ENCODE measurements around the gene WWOX. TPM values are rescaled to one million over a fixed set of nuclear protein-coding genes. Genes with fewer than 3 reads are reported as not detected.

The WWOX gene
- total and polyA plus RNA-seq, 2 of the 8 experiments (the other 6 are each of a cell fraction or from before 2014, with no cell fraction given) = 5.4 to 16.7 TPM

DNA sequence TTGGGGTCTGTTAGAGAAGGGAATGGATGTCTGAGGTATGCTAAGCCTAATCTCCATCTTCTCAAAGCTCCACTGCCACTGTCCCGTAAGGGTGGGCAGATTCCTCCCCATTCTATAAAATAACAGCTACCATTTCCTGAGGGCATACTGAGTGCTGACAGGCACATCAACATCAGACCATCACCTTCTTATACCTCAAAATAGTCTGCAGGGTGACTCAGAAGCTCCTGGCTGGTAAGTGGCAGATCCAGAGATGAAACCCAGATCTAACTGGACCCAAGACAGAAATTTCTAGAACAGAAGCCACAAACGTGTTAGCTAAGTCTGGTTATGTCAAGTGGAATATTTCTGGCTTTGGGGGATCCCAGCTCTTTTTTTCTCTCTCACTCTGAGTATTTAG lies 548.0 kb downstream of the WWOX start:
- no peak for DNase-seq (ENCODE audit: low read depth in 1 of 2, low spot score in 2 of 2)
- no peak for TF ChIP-seq CEBPB (IDR thresholded peaks at IDR 0.05; ENCODE audit: low read depth, low read length)
- no peak for TF ChIP-seq BRCA1 (IDR thresholded peaks at IDR 0.05; ENCODE audit: low read depth, low read length)
- TF ChIP-seq CHD1 (IDR thresholded peaks at IDR 0.05; ENCODE audit: low read depth, low read length) = no peak
- no peak for TF ChIP-seq RFX5 (IDR thresholded peaks at IDR 0.05; ENCODE audit: borderline replicate concordance, low read depth, low read length)
- TF ChIP-seq JUND (IDR thresholded peaks at IDR 0.05; ENCODE audit: low read length) = no peak
- Histone ChIP-seq H3K56ac (replicated peaks; ENCODE audit: insufficient read length, low read depth, low read length) (no peak overlapping the region), H2AFZ (ENCODE audit: low read length) (no peak overlapping the region), H3K27me3 (replicated peaks in 1 of 4; ENCODE audit: control insufficient read depth in 3 of 4, extremely low read depth in 1 of 4, insufficient read depth in 3 of 4, low read length in 3 of 4) (no peaks in the 10 kb centered on the region), H2AK5ac (ENCODE audit: low read depth, low read length) (no peak overlapping the region), H3K9me3 (ENCODE audit: insufficient read depth in 2 of 2, low read depth in 1 of 2, low read length in 1 of 2) (no peaks in the 10 kb centered on the region), H3K4me1 (replicated peaks in 1 of 4; ENCODE audit: control insufficient read depth in 3 of 4, insufficient read depth in 4 of 4, low read length in 3 of 4) (no peaks in the 10 kb centered on the region), H2BK120ac (replicated peaks; ENCODE audit: low read depth, low read length) (no peak overlapping the region), H3K14ac (ENCODE audit: insufficient read length) (no peak overlapping the region), H4K5ac (ENCODE audit: insufficient read length, low read depth, low read length) (no peak overlapping the region), H3K4me3 (ENCODE audit: extremely low read depth in 1 of 4, insufficient read depth in 2 of 4, low read depth in 3 of 4, low read length in 4 of 4) (no peak overlapping the region), H3K18ac (ENCODE audit: extremely low read depth, low read length) (no peak overlapping the region), H3K9ac (replicated peaks in 1 of 4; ENCODE audit: extremely low read depth in 1 of 4, low read depth in 3 of 4, low read length in 3 of 4) (no peak overlapping the region), H3K79me1 (ENCODE audit: low read depth, low read length) (no peaks in the 10 kb centered on the region), H3K4ac (replicated peaks; ENCODE audit: insufficient read length, low read depth, low read length) (no peak overlapping the region), H2BK20ac (ENCODE audit: low read length) (no peak overlapping the region), H3K23ac (ENCODE audit: insufficient read length) (no peak overlapping the region), H3K36me3 (ENCODE audit: control insufficient read depth in 2 of 4, insufficient read depth in 4 of 4, low read length in 3 of 4) (no peaks in the 10 kb centered on the region; a peak in 1 of 8 replicates), H3K4me2 (ENCODE audit: insufficient read depth in 1 of 2, low read depth in 2 of 2, low read length in 2 of 2) (no peak overlapping the region), H3K23me2 (ENCODE audit: low read depth, low read length) (no peaks in the 10 kb centered on the region), H3K27ac (ENCODE audit: low read depth, low read length) (no peak overlapping the region), H4K8ac (ENCODE audit: extremely low read depth, insufficient read depth, low read length) (no peak overlapping the region), H2BK15ac (ENCODE audit: low read length) (no peak overlapping the region), H2BK5ac (ENCODE audit: low read depth, low read length) (no peak overlapping the region), H3K79me2 (ENCODE audit: control insufficient read depth in 1 of 2, insufficient read depth in 2 of 2, low read length in 2 of 2) (no peaks in the 10 kb centered on the region), H4K91ac (replicated peaks; ENCODE audit: insufficient read length, low read length) (no peak overlapping the region), H4K20me1 (replicated peaks in 1 of 2; ENCODE audit: control insufficient read depth in 1 of 2, insufficient read depth in 2 of 2, low read length in 2 of 2) (no peaks in the 10 kb centered on the region), H2BK12ac (ENCODE audit: low read depth, low read length) (no peak overlapping the region)
- no peak for FAIRE-seq
- WGBS, 2 experiments (ENCODE audit: extremely low coverage in 1 of 2, insufficient coverage in 1 of 2, insufficient read length in 1 of 2, insufficient replicate concordance in 2 of 2, low coverage in 1 of 2, low lambda C conversion rate in 2 of 2, missing lambda C conversion rate in 1 of 2) = 88% methylated on average over 2 of the region's 2 CpGs; no CpG with 5 or more reads in 1 of the 2 experiments
- ChIA-PET POLR2A (ENCODE audit: partially characterized antibody) (no interaction called here), CTCF (ENCODE audit: partially characterized antibody) (interaction anchor here (1.3 kb wide), 1 partner anchor 141 kb away, joined by 3 read pairs; no protein-coding TSS in a partner anchor)

Measured in H1 (cell line).